HuH-7 (cell line): ENCODE results near the gene GOLGA6L7.
"Not testable (repeated sequence)": the region's sequence is repeated elsewhere in the genome, so short reads cannot be mapped to it uniquely, and the experiment has no call there.

Experiments
- DNase-seq: peaks from one replicate; pipeline ENCODE4 v3.0.0; 2011; ENCODE audit warnings: low spot score

GOLGA6L7 gene

GRCh38 chr15:28843520-28843919 lies 4.9 kb downstream of the GOLGA6L7 start:
- DNase-seq, result not testable (repeated sequence)

DNA sequence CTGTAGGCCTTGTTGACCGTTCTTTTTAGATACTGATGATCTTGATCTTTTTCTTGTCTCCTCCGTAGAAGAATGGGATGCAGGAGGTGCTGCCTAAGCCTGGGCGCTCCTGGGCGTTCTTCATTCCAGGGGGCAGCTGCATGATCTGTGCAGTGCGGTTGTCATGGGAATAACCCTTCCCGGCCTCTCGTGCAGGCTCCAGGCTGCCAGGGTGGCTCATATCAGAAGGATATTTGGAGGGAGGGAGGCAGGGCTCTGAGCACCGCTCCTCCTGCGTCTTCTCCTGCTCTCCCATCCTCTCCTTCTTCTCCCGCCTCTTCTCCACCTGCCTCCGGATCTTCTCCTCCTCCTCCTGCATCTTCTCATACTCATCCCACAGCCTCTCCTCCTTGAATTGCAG lies 6.2 kb downstream of the GOLGA6L7 start:
- not testable (repeated sequence) for DNase-seq

- DNase-seq, result not testable (repeated sequence)
These were observed 8.2 kb downstream of the GOLGA6L7 start for GRCh38 chr15:28840285-28840684.

DNA sequence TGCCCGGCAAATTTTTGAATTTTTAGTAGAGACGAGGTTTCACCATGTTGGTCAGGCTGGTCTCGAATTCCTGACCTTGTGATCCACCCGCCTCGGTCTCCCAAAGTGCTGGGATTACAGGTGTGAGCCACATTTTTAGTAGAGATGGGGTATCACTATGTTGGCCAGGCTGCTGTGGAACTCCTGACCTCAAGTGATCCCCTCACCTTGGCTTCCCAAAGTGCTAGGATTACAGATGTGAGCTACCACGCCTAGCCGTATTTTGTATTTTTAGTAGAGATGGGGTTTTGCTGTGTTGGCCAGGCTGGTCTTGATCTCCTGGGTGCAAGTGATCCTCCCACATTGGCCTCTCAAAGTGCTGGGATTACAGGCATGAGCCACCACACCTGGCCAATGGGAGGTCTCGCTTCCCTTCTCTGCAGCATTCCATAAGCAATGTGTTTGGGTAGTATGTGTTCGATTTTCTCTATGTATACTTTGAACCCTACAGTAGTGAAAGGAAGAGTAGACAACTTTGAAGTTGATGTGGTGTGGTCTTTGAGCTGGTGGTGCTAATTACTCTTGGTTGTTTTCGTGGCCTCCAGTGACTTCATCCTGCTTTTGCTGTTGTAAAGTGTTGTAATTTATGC lies 13.4 kb downstream of the GOLGA6L7 start:
- not testable (repeated sequence) for DNase-seq

DNA sequence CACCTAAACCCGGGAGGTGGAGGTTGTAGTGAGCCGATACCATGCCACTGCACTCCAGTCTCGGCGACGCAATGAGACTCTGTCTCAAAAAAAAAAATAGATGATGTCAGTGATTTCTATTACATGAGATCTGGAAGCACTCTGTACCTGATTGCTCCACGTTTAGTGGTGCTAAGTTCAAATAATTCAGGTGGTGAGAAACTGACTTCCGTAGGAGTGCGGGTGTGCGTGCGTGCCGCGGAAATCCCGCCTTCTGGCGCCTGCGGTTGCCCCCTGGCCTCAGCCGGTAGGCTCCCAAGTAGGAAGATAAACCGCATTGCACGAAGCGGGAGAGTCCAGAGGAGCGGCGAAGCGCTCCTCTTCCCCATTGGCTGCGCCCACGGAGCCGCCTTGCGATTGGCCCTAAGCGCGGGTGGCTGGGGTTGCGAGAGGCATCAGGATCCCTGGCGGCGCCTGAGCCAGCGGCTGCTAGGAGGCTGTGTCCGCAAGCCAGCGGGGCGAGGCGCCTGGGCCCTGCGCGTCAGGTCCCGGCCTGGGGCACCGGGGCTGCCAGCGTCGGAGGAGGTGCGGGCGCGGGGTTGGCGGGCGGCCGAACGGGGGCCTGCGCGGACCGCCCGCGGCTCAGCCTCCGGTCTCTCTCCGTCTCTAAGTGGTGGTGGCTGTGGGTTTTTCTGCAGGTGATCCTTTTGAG lies 16.4 kb downstream of the GOLGA6L7 start:
- not testable (repeated sequence) for DNase-seq

DNA sequence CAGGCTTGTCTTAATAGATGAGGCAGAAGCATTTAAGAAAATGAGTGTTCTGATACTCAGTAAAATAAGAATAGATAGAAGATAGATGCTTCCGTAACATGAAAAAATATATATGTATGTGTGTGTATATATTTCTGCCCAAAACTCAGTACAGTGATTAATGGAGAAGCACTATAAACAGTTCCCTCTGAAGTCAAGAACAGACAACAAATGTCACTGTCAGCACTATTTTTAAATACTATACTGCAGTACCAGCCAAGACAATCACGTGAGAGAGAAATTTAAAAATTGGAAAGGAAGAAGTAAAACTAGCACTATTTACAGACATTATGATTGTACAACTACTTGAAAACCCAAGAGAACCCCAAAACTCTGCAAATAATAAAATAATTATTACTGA lies 27.0 kb downstream of the GOLGA6L7 start:
- not testable (repeated sequence) for DNase-seq

- DNase-seq, result not testable (repeated sequence)
These were observed 28.5 kb downstream of the GOLGA6L7 start for GRCh38 chr15:28819930-28820295.

DNA sequence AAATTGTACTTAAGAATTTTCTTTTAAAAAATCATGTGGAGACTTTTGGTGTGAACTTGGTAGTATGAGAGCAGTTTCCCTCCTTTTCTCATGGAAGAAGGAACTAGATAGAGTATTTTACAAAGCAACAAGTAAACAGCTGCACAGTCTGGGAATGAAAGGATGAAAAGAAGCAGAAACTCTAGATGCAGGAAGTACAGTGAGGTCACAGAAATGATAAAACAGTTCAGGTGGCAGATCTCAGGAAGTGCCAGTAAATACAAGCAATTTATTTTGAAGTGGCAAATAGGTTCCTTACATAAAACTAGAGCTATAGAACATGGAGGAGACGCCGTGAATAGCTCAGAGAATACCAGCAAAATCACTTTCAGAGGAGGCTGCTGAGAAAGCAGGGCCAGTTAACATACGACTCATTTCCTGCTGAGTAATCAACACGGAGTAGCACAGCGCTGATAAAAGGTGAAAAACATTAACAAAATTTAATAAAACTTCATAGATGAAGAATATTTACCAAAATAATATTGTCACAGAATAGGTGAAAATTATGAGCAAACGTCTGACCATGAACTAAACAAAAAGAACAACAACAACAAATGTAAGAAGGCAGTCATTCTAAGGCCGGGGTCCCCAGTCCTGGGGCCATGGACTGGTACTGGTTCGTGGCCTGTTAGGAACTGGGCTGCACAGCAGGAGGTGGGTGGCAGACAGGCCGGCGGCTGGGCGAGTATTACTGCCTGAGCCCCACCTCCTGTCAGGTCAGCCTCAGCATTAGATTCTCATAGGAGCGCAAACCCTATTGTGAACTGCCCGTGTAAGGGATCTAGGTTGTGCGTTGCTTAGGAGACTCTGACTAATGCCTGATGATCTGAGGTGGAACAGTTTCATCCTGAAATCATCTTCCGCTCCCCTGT lies 29.2 kb downstream of the GOLGA6L7 start:
- DNase-seq, result not testable (repeated sequence)

DNA sequence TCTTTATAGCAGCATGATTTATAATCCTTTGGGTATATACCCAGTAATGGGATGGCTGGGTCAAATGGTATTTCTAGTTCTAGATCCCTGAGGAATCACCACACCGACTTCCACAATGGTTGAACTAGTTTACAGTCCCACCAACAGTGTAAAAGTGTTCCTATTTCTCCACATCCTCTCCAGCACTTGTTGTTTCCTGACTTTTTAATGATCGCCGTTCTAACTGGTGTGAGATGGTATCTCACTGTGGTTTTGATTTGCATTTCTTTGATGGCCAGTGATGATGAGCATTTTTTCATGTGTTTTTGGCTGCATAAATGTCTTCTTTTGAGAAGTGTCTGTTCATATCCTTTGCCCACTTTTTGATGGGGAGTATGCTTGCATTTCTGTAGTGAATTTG lies 30.3 kb downstream of the GOLGA6L7 start:
- not testable (repeated sequence) for DNase-seq

- not testable (repeated sequence) for DNase-seq
These were observed 34.4 kb downstream of the GOLGA6L7 start for GRCh38 chr15:28814059-28814458.

GRCh38 chr15:28813392-28813791 lies 35.1 kb downstream of the GOLGA6L7 start:
- not testable (repeated sequence) for DNase-seq

- DNase-seq, result not testable (repeated sequence)
These were observed 36.4 kb downstream of the GOLGA6L7 start for GRCh38 chr15:28811852-28812550.

- not testable (repeated sequence) for DNase-seq
These were observed 38.0 kb downstream of the GOLGA6L7 start for GRCh38 chr15:28810444-28810843.

DNA sequence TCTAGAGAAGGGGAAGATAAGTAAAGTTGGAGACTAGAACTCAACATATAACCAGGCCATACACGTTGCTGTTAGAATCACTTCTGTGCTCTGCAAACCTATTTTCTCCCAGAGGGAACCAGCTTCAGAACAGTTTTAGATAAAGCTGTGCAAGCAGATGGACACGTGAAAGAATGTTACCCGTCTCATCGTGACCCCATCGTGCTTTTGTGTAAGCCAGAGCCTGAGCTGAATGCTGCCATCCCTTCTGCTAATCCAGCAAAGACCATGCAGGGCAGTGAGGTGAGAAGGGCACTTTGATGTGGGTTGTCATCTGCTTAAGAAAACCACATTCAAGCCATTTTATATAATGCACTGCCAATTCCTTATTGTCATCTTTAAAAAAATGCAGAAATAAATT lies 40.3 kb downstream of the GOLGA6L7 start:
- DNase-seq, result not testable (repeated sequence)

DNA sequence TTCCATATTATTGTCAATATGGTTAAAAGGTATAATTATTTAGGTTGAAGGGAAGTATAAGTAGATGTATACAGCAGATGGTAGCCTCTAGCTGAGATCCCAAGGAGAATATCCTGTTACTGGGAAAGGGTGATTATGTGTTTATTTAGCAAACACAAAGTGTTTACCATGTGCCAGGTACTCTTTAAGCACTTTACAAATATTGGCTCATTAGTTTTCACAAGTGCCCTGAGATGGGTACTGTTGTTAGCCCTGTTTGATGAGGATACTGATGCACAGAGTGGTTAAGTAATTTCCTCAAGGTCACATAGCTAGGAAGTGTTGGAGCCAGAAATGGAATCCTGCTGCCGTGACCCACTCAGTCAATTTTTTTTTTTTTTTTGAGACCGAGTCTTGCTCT lies 48.1 kb downstream of the GOLGA6L7 start:
- DNase-seq, result not testable (repeated sequence)

- not testable (repeated sequence) for DNase-seq
These were observed 50.2 kb downstream of the GOLGA6L7 start for GRCh38 chr15:28798234-28798633.

GRCh38 chr15:28794231-28794630 lies 54.2 kb downstream of the GOLGA6L7 start:
- not testable (repeated sequence) for DNase-seq
